ENCODE results near the gene GTPBP4. TPM values are rescaled to one million over a fixed set of nuclear protein-coding genes. Genes with fewer than 3 reads are reported as not detected.

GTPBP4 gene
- total and polyA plus RNA-seq, 4 experiments from 2014 or later, result 22.7 to 47.0 (median 35.7) TPM

GRCh38 chr10:958106-958505 lies 30.1 kb upstream of the GTPBP4 start:
- Mint-ChIP-seq H3K27me3 (peaks cover 4% of the 10 kb centered on the region in 2 donors), H3K27ac (no peak overlapping the region), H3K4me3 (no peak overlapping the region), H3K36me3 (no peaks in the 10 kb centered on the region), H3K9me3 (peaks cover 0 to 4% (median 0%) of the 10 kb centered on the region in 8 donors), H3K4me1 (no peaks in the 10 kb centered on the region)
- no peak for DNase-seq
- Histone ChIP-seq H3K27ac (ENCODE audit: low read depth, low read length) (no peak overlapping the region), H3K4me1 (ENCODE audit: insufficient read depth, low read length) (no peaks in the 10 kb centered on the region), H3K27me3 (ENCODE audit: insufficient read depth, low read length) (no peaks in the 10 kb centered on the region), H3K4me3 (ENCODE audit: low read length in 2 of 2) (no peak overlapping the region), H3K9me3 (ENCODE audit: control insufficient read depth in 1 of 2, low read length in 2 of 2) (no peaks in the 10 kb centered on the region), H3K36me3 (ENCODE audit: insufficient read depth, low read length) (no peaks in the 10 kb centered on the region)
- intact Hi-C loops (cut with micrococcal nuclease), result no loop called here
- ChIA-PET CTCF (ENCODE audit: partially characterized antibody) (no interaction called here), POLR2A (ENCODE audit: partially characterized antibody) (no interaction called here)

- ChIA-PET POLR2A (ENCODE audit: partially characterized antibody) (no interaction called here), CTCF (ENCODE audit: partially characterized antibody) (no interaction called here)
- H3K27me3 Mint-ChIP-seq, result peaks cover 1 to 4% of the 10 kb centered on the region in 2 donors
- H3K9me3 Mint-ChIP-seq, result peaks cover 0 to 2% (median 0%) of the 10 kb centered on the region in 8 donors
- intact Hi-C loops (cut with micrococcal nuclease), result no loop called here
- no peak overlapping the region for H3K4me3 ChIP-seq (ENCODE audit: low read length in 2 of 2)
- no peaks in the 10 kb centered on the region for H3K36me3 Mint-ChIP-seq
- H3K4me3 Mint-ChIP-seq, result no peak overlapping the region
- no peaks in the 10 kb centered on the region for H3K4me1 Mint-ChIP-seq
- H3K27ac Mint-ChIP-seq, result no peak overlapping the region
- H3K27ac ChIP-seq (ENCODE audit: low read depth, low read length), result no peak overlapping the region
- no peak for DNase-seq
- H3K27me3 ChIP-seq (ENCODE audit: insufficient read depth, low read length), result no peaks in the 10 kb centered on the region
- H3K4me1 ChIP-seq (ENCODE audit: insufficient read depth, low read length), result no peaks in the 10 kb centered on the region
- no peaks in the 10 kb centered on the region for H3K36me3 ChIP-seq (ENCODE audit: insufficient read depth, low read length)
- H3K9me3 ChIP-seq (ENCODE audit: control insufficient read depth in 1 of 2, low read length in 2 of 2), result no peaks in the 10 kb centered on the region
Measured at GRCh38 chr10:958856-959255, 29.4 kb upstream of the GTPBP4 start.

- H3K27ac Mint-ChIP-seq, result no peak overlapping the region
- intact Hi-C loops (cut with micrococcal nuclease), result no loop called here
- H3K27ac ChIP-seq (ENCODE audit: low read depth, low read length), result no peak overlapping the region
- no peak overlapping the region for H3K4me3 ChIP-seq (ENCODE audit: low read length in 2 of 2)
- DNase-seq, result no peak
- H3K36me3 ChIP-seq (ENCODE audit: insufficient read depth, low read length), result no peaks in the 10 kb centered on the region
- H3K27me3 Mint-ChIP-seq, result peaks cover 3 to 6% of the 10 kb centered on the region in 2 donors
- H3K4me1 ChIP-seq (ENCODE audit: insufficient read depth, low read length), result peaks cover 7% of the 10 kb centered on the region
- ChIA-PET CTCF (ENCODE audit: partially characterized antibody) (no interaction called here), POLR2A (ENCODE audit: partially characterized antibody) (no interaction called here)
- H3K27me3 ChIP-seq (ENCODE audit: insufficient read depth, low read length), result no peaks in the 10 kb centered on the region
- peaks cover 0 to 6% (median 0%) of the 10 kb centered on the region in 8 donors for H3K9me3 Mint-ChIP-seq
- peaks cover 3 to 6% (median 5%) of the 10 kb centered on the region in 4 donors for H3K4me1 Mint-ChIP-seq
- no peak overlapping the region for H3K4me3 Mint-ChIP-seq
- no peaks in the 10 kb centered on the region for H3K9me3 ChIP-seq (ENCODE audit: control insufficient read depth in 1 of 2, low read length in 2 of 2)
- no peaks in the 10 kb centered on the region for H3K36me3 Mint-ChIP-seq
Measured at GRCh38 chr10:962342-962741, 25.9 kb upstream of the GTPBP4 start.

GRCh38 chr10:963186-963585 lies 25.0 kb upstream of the GTPBP4 start:
- ChIA-PET CTCF (ENCODE audit: partially characterized antibody) (no interaction called here), POLR2A (ENCODE audit: partially characterized antibody) (no interaction called here)
- H3K4me3 ChIP-seq (ENCODE audit: low read length in 2 of 2), result no peak overlapping the region
- H3K36me3 Mint-ChIP-seq, result no peaks in the 10 kb centered on the region
- peaks cover 3 to 6% of the 10 kb centered on the region in 2 donors for H3K27me3 Mint-ChIP-seq
- peaks cover 0 to 6% (median 0%) of the 10 kb centered on the region in 8 donors for H3K9me3 Mint-ChIP-seq
- H3K27ac ChIP-seq (ENCODE audit: low read depth, low read length), result no peak overlapping the region
- no peak overlapping the region for H3K27ac Mint-ChIP-seq
- H3K4me1 ChIP-seq (ENCODE audit: insufficient read depth, low read length), result peaks cover 10% of the 10 kb centered on the region
- no peaks in the 10 kb centered on the region for H3K27me3 ChIP-seq (ENCODE audit: insufficient read depth, low read length)
- H3K9me3 ChIP-seq (ENCODE audit: control insufficient read depth in 1 of 2, low read length in 2 of 2), result no peaks in the 10 kb centered on the region
- H3K36me3 ChIP-seq (ENCODE audit: insufficient read depth, low read length), result no peaks in the 10 kb centered on the region
- intact Hi-C loops (cut with micrococcal nuclease), result no loop called here
- no peak for DNase-seq
- H3K4me1 Mint-ChIP-seq, result peaks cover 4 to 13% (median 11%) of the 10 kb centered on the region in 4 donors
- H3K4me3 Mint-ChIP-seq, result no peak overlapping the region

GRCh38 chr10:963655-964054 lies 24.6 kb upstream of the GTPBP4 start:
- POLR2A ChIA-PET (ENCODE audit: partially characterized antibody), result no interaction called here
- peaks cover 5 to 6% of the 10 kb centered on the region in 2 donors for H3K27me3 Mint-ChIP-seq
- peaks cover 10% of the 10 kb centered on the region for H3K4me1 ChIP-seq (ENCODE audit: insufficient read depth, low read length)

GRCh38 chr10:964321-964987 lies 23.8 kb upstream of the GTPBP4 start:
- Histone ChIP-seq H3K27ac (ENCODE audit: low read depth, low read length) (no peak overlapping the region), H3K36me3 (ENCODE audit: insufficient read depth, low read length) (no peaks in the 10 kb centered on the region), H3K4me3 (ENCODE audit: low read length in 2 of 2) (no peak overlapping the region), H3K4me1 (ENCODE audit: insufficient read depth, low read length) (peaks cover 10% of the 10 kb centered on the region), H3K27me3 (ENCODE audit: insufficient read depth, low read length) (no peaks in the 10 kb centered on the region), H3K9me3 (ENCODE audit: control insufficient read depth in 1 of 2, low read length in 2 of 2) (no peaks in the 10 kb centered on the region)
- H3K27ac Mint-ChIP-seq, result no peak overlapping the region
- H3K4me1 Mint-ChIP-seq, result peaks cover 4 to 13% (median 11%) of the 10 kb centered on the region in 4 donors
- intact Hi-C loops (cut with micrococcal nuclease), result no loop called here
- DNase-seq, result no peak
- H3K27me3 Mint-ChIP-seq, result peaks cover 4 to 12% of the 10 kb centered on the region in 2 donors
- ChIA-PET CTCF (ENCODE audit: partially characterized antibody) (no interaction called here), POLR2A (ENCODE audit: partially characterized antibody) (no interaction called here)
- no peaks in the 10 kb centered on the region for H3K36me3 Mint-ChIP-seq
- H3K4me3 Mint-ChIP-seq, result no peak overlapping the region
- H3K9me3 Mint-ChIP-seq, result peaks cover 0 to 6% (median 0%) of the 10 kb centered on the region in 8 donors

More at GRCh38 chr10:963655-964054, 24.6 kb upstream of the GTPBP4 start:
- Histone ChIP-seq H3K36me3 (ENCODE audit: insufficient read depth, low read length) (no peaks in the 10 kb centered on the region), H3K27me3 (ENCODE audit: insufficient read depth, low read length) (no peaks in the 10 kb centered on the region), H3K4me3 (ENCODE audit: low read length in 2 of 2) (no peak overlapping the region), H3K9me3 (ENCODE audit: control insufficient read depth in 1 of 2, low read length in 2 of 2) (no peaks in the 10 kb centered on the region), H3K27ac (ENCODE audit: low read depth, low read length) (no peak overlapping the region)
- CTCF ChIA-PET (ENCODE audit: partially characterized antibody), result no interaction called here
- H3K4me1 Mint-ChIP-seq, result peaks cover 4 to 13% (median 11%) of the 10 kb centered on the region in 4 donors
- DNase-seq, result no peak
- H3K36me3 Mint-ChIP-seq, result no peaks in the 10 kb centered on the region
- no peak overlapping the region for H3K4me3 Mint-ChIP-seq
- intact Hi-C loops (cut with micrococcal nuclease), result no loop called here
- H3K9me3 Mint-ChIP-seq, result peaks cover 0 to 6% (median 0%) of the 10 kb centered on the region in 8 donors
- no peak overlapping the region for H3K27ac Mint-ChIP-seq

GRCh38 chr10:964988-965417 lies 23.2 kb upstream of the GTPBP4 start:
- Mint-ChIP-seq H3K9me3 (peaks cover 0 to 6% (median 0%) of the 10 kb centered on the region in 8 donors), H3K4me3 (no peak overlapping the region), H3K4me1 (peaks cover 4 to 13% (median 11%) of the 10 kb centered on the region in 4 donors), H3K27me3 (peaks cover 7 to 15% of the 10 kb centered on the region in 2 donors), H3K36me3 (no peaks in the 10 kb centered on the region), H3K27ac (no peak overlapping the region)
- no peak for DNase-seq
- H3K27me3 ChIP-seq (ENCODE audit: insufficient read depth, low read length), result no peaks in the 10 kb centered on the region
- ChIA-PET POLR2A (ENCODE audit: partially characterized antibody) (no interaction called here), CTCF (ENCODE audit: partially characterized antibody) (no interaction called here)
- peaks cover 10% of the 10 kb centered on the region for H3K4me1 ChIP-seq (ENCODE audit: insufficient read depth, low read length)
- H3K9me3 ChIP-seq (ENCODE audit: control insufficient read depth in 1 of 2, low read length in 2 of 2), result no peaks in the 10 kb centered on the region
- H3K4me3 ChIP-seq (ENCODE audit: low read length in 2 of 2), result no peak overlapping the region
- no peaks in the 10 kb centered on the region for H3K36me3 ChIP-seq (ENCODE audit: insufficient read depth, low read length)
- intact Hi-C loops (cut with micrococcal nuclease), result no loop called here
- H3K27ac ChIP-seq (ENCODE audit: low read depth, low read length), result no peak overlapping the region

All from CD4-positive, alpha-beta memory T cell (primary cell).